Measurements from ENCODE around the gene FASTK.

FASTK gene

GRCh38 chr7:151082141-151083070 lies 1.8 kb upstream of the FASTK start:
- H3K79me2 ChIP-seq (ENCODE audit: insufficient read depth, low read length), result no peaks in the 10 kb centered on the region
- H2AFZ ChIP-seq (ENCODE audit: low read length), result no peak overlapping the region
- 0 out of 2 replicates have a peak, but pooled peaks cover 5% of the 10 kb centered on the region for H3K27me3 ChIP-seq (ENCODE audit: insufficient read depth, low read length)
- peak overlapping the region; percentile 82 for H3K4me3 ChIP-seq (ENCODE audit: low read depth, low read length, poor library complexity, severe bottlenecking)
- H3K9me3 ChIP-seq (ENCODE audit: low read length), result no peaks in the 10 kb centered on the region
- peak overlapping the region; percentile 90 for H3K4me2 ChIP-seq (ENCODE audit: low read length)
- H3K9ac ChIP-seq (ENCODE audit: low read length), result peak overlapping the region; percentile 92
- no peaks in the 10 kb centered on the region for H4K20me1 ChIP-seq (ENCODE audit: insufficient read depth, low read length)
- peaks cover 61% of the 10 kb centered on the region for H3K4me1 ChIP-seq (ENCODE audit: insufficient read depth, low read length, severe bottlenecking)
- no peaks in the 10 kb centered on the region for H3K9me2 ChIP-seq (ENCODE audit: low read depth, low read length)
- H3K27ac ChIP-seq (ENCODE audit: low read depth, low read length, poor library complexity, severe bottlenecking), result peak overlapping the region; percentile 64
- TF ChIP-seq EZH2 (IDR thresholded peaks at IDR 0.05; ENCODE audit: borderline replicate concordance, low read length) (no peak), CTCF (IDR thresholded peaks at IDR 0.05; ENCODE audit: low read length) (no peak)
- peaks cover 4% of the 10 kb centered on the region; the same call in 1 of the 2 replicates for H3F3A ChIP-seq (ENCODE audit: insufficient read depth, low read length)
- H3K36me3 ChIP-seq (ENCODE audit: insufficient read depth, low read length), result peaks cover 4% of the 10 kb centered on the region; the same call in 1 of the 2 replicates

GRCh38 chr7:151081170-151082101 lies 827 bp upstream of the FASTK start:
- 0 out of 2 replicates have a peak, but pooled peaks cover 5% of the 10 kb centered on the region for H3K27me3 ChIP-seq (ENCODE audit: insufficient read depth, low read length)
- peaks cover 13% of the 10 kb centered on the region; the same call in 1 of the 2 replicates for H3K36me3 ChIP-seq (ENCODE audit: insufficient read depth, low read length)
- H3K27ac ChIP-seq (ENCODE audit: low read depth, low read length, poor library complexity, severe bottlenecking), result peak overlapping the region; percentile 64
- H4K20me1 ChIP-seq (ENCODE audit: insufficient read depth, low read length), result no peaks in the 10 kb centered on the region
- no peaks in the 10 kb centered on the region for H3K79me2 ChIP-seq (ENCODE audit: insufficient read depth, low read length)
- no peak overlapping the region for H2AFZ ChIP-seq (ENCODE audit: low read length)
- H3K4me1 ChIP-seq (ENCODE audit: insufficient read depth, low read length, severe bottlenecking), result peaks cover 55% of the 10 kb centered on the region
- no peaks in the 10 kb centered on the region for H3K9me3 ChIP-seq (ENCODE audit: low read length)
- H3K9me2 ChIP-seq (ENCODE audit: low read depth, low read length), result no peaks in the 10 kb centered on the region
- peak overlapping the region; percentile 92 for H3K9ac ChIP-seq (ENCODE audit: low read length)
- peak overlapping the region; percentile 90 for H3K4me2 ChIP-seq (ENCODE audit: low read length)
- TF ChIP-seq EZH2 (IDR thresholded peaks at IDR 0.05; ENCODE audit: borderline replicate concordance, low read length), result no peak
- no peak for TF ChIP-seq CTCF (IDR thresholded peaks at IDR 0.05; ENCODE audit: low read length)
- peaks cover 4% of the 10 kb centered on the region; the same call in 1 of the 2 replicates for H3F3A ChIP-seq (ENCODE audit: insufficient read depth, low read length)
- H3K4me3 ChIP-seq (ENCODE audit: low read depth, low read length, poor library complexity, severe bottlenecking), result peak overlapping the region; percentile 82

GRCh38 chr7:151080067-151080521 lies 515 bp downstream of the FASTK start:
- Histone ChIP-seq H3K36me3 (ENCODE audit: insufficient read depth, low read length) (peaks cover 27% of the 10 kb centered on the region), H3K4me2 (ENCODE audit: low read length) (peak overlapping the region; percentile 90), H4K20me1 (ENCODE audit: insufficient read depth, low read length) (no peaks in the 10 kb centered on the region), H2AFZ (ENCODE audit: low read length) (no peak overlapping the region), H3K27me3 (ENCODE audit: insufficient read depth, low read length) (no peaks in the 10 kb centered on the region), H3K9me3 (ENCODE audit: low read length) (no peaks in the 10 kb centered on the region), H3F3A (ENCODE audit: insufficient read depth, low read length) (peaks cover 4% of the 10 kb centered on the region; the same call in 1 of the 2 replicates), H3K27ac (ENCODE audit: low read depth, low read length, poor library complexity, severe bottlenecking) (peak overlapping the region; percentile 29), H3K79me2 (ENCODE audit: insufficient read depth, low read length) (no peaks in the 10 kb centered on the region), H3K9ac (ENCODE audit: low read length) (peak overlapping the region; percentile 92), H3K4me1 (ENCODE audit: insufficient read depth, low read length, severe bottlenecking) (peaks cover 45% of the 10 kb centered on the region), H3K9me2 (ENCODE audit: low read depth, low read length) (no peaks in the 10 kb centered on the region), H3K4me3 (ENCODE audit: low read depth, low read length, poor library complexity, severe bottlenecking) (peak overlapping the region; percentile 82)
- TF ChIP-seq EZH2 (IDR thresholded peaks at IDR 0.05; ENCODE audit: borderline replicate concordance, low read length) (no peak), CTCF (IDR thresholded peaks at IDR 0.05; ENCODE audit: low read length) (no peak)

Data from OCI-LY1 (cell line).